K562 (cell line): ENCODE measurements around the gene DNAH17. TPM values are rescaled to one million over a fixed set of nuclear protein-coding genes. Genes with fewer than 3 reads are reported as not detected.

ENCODE experiments used
- ATAC-seq: fragments of 200-7000 bp; cut with Tn5 transposase; 3 replicates; pipeline ENCODE4 v1.9.1; 2020; ENCODE audit warnings: moderate library complexity
- BruUV-seq: library from RNA; stranded (reverse); fragments of 400-500 nt; replicated peaks from 2 replicates; lab custom pipeline; 2021; lab: Mats Ljungman, UMichigan
- CTCF ChIA-PET: fragments of 300-600 bp; formaldehyde crosslinking; extraction: SDS; loops from one replicate; lab custom pipeline; 2021; ENCODE audit warnings: low intra/inter-chr PET ratio; lab: Yijun Ruan, JAX
- POLR2A ChIA-PET: fragments of 300-600, 350-650 bp; sonication (Branson Sonifier 250); formaldehyde crosslinking; extraction: SDS; loops from one replicate; lab custom pipeline; 2021; ENCODE audit warnings: antibody characterized with exemption, inconsistent platforms; lab: Yijun Ruan, JAX
- DNase-seq, 4 experiments: peaks; one replicate each; pipeline versions ENCODE4 v3.0.0 to v3.0.0-alpha.2; 2011 to 2018; ENCODE audit warnings: low spot score in 3 of 4, mixed read lengths in 3 of 4; ENCODE audit errors: extremely low read depth in 1 of 4
- FAIRE-seq: peaks from 2 replicates; lab custom pipeline; 2011; peaks lifted over from hg19 to GRCh38; lab: Jason Lieb, UNC
- H2AFZ ChIP-seq: 2 replicates; pipeline ENCODE4 v1.6.0; 2011; ENCODE audit warnings: low read depth, low read length, control low read depth, inconsistent platforms
- H3K27ac ChIP-seq: fragments of 200-600 bp; 3 replicates; pipeline ENCODE4 v1.8.0; 2011; ENCODE audit warnings: low read depth, mild to moderate bottlenecking, control low read depth, inconsistent platforms, low read length, moderate library complexity, mixed read lengths; ENCODE audit errors: extremely low read depth
- H3K27me3 ChIP-seq, 2 experiments: fragments of 300-600 bp in 1 of 2; 2 replicates in 1 of 2; 3 replicates in 1 of 2; pipeline versions ENCODE4 v1.6.0 to v1.8.0; 2011; ENCODE audit warnings: inconsistent platforms in 2 of 2, low read length in 2 of 2, mild to moderate bottlenecking in 1 of 2, mixed read lengths in 1 of 2, moderate library complexity in 1 of 2; ENCODE audit not compliant: control insufficient read depth in 2 of 2, insufficient read depth in 2 of 2
- H3K36me3 ChIP-seq: fragments of 300-600 bp; 3 replicates; pipeline ENCODE4 v1.8.0; 2011; ENCODE audit warnings: mild to moderate bottlenecking, low read length, inconsistent platforms; ENCODE audit not compliant: control insufficient read depth, insufficient read depth
- H3K4me1 ChIP-seq, 2 experiments: fragments of 200-600 bp in 1 of 2; replicated peaks in 1 of 2; 2 replicates in 1 of 2; 3 replicates in 1 of 2; pipeline versions ENCODE4 v1.5.1 to v1.8.0; 2011; ENCODE audit warnings: inconsistent platforms in 2 of 2, low read length in 2 of 2, mild to moderate bottlenecking in 1 of 2, mixed read lengths in 1 of 2, moderate library complexity in 1 of 2; ENCODE audit not compliant: control insufficient read depth in 2 of 2, insufficient read depth in 2 of 2
- H3K4me2 ChIP-seq: 2 replicates; pipeline ENCODE4 v1.6.1; 2011; ENCODE audit warnings: low read length, control low read depth, inconsistent platforms, mixed read lengths; ENCODE audit not compliant: insufficient read depth
- H3K4me3 ChIP-seq: fragments of 200-600 bp; sonication (generic), shearing (Covaris generic); 2 replicates; pipeline ENCODE4 v1.5.1; 2016; ENCODE audit warnings: control low read depth, inconsistent platforms
- H3K79me2 ChIP-seq: fragments of 200-600 bp; 3 replicates; pipeline ENCODE4 v1.8.0; 2011; ENCODE audit warnings: low read length, inconsistent platforms; ENCODE audit not compliant: control insufficient read depth, insufficient read depth
- H3K9ac ChIP-seq, 2 experiments: 2 replicates each; pipeline versions ENCODE4 v1.6.0 to v1.6.1; 2011; ENCODE audit warnings: low read depth in 2 of 2, low read length in 2 of 2, control low read depth in 1 of 2, inconsistent platforms in 1 of 2, mild to moderate bottlenecking in 1 of 2, mixed read lengths in 1 of 2; ENCODE audit not compliant: insufficient read depth in 1 of 2
- H3K9me1 ChIP-seq: one replicate; pipeline ENCODE4 v1.6.0; 2011; ENCODE audit warnings: inconsistent platforms, mild to moderate bottlenecking, low read length, moderate library complexity; ENCODE audit not compliant: control insufficient read depth, insufficient read depth
- H3K9me3 ChIP-seq: replicated peaks from 2 replicates; pipeline ENCODE4 v1.5.1; 2011; ENCODE audit warnings: low read depth, low read length, inconsistent platforms; ENCODE audit not compliant: control insufficient read depth, insufficient read depth
- H4K20me1 ChIP-seq: replicated peaks from 2 replicates; pipeline ENCODE4 v1.6.1; 2011; ENCODE audit warnings: low read length, inconsistent platforms, mixed read lengths; ENCODE audit not compliant: control insufficient read depth, insufficient read depth
- BCOR ChIP-seq: fragments of 450-650 bp; IDR thresholded peaks from 2 replicates; pipeline ENCODE4 v1.6.1; 2016
- CBFA2T3 ChIP-seq: fragments of 450-650 bp; IDR thresholded peaks from 2 replicates; pipeline ENCODE4 v1.6.1; 2017
- NFIC ChIP-seq: fragments of 450-650 bp; IDR thresholded peaks from 2 replicates; pipeline ENCODE4 v1.6.1; 2017; ENCODE audit warnings: mild to moderate bottlenecking, inconsistent platforms
- ZNF184 ChIP-seq: sonication (generic); formaldehyde crosslinking; IDR thresholded peaks from 2 replicates; pipeline ENCODE4 v1.5.0; 2020; ENCODE audit warnings: missing genetic modification reagents
- ZNF212 ChIP-seq: fragments of 450-650 bp; formaldehyde crosslinking; IDR thresholded peaks from 2 replicates; pipeline ENCODE4 v1.4.0; 2020; ENCODE audit warnings: mild to moderate bottlenecking
- WGBS: fragments of 100-300 bp; shearing (Covaris generic); methylation state at CpG from one replicate; pipeline ENCODE4 v1.1.6; 2016; ENCODE audit warnings: low coverage, mixed read lengths; ENCODE audit not compliant: insufficient coverage; ENCODE audit errors: missing lambda C conversion rate; 5-methylcytosine and 5-hydroxymethylcytosine counted together
- in situ Hi-C: fragments of 300-500 bp; cut with MboI; formaldehyde crosslinking; loops from 4 replicates; pipeline ENCODE4 v1.15.0; 2018; ENCODE audit warnings: inconsistent platforms, mixed read lengths
- intact Hi-C: fragments of 100-400 bp; cut with micrococcal nuclease; formaldehyde crosslinking; loops from 2 replicates; pipeline ENCODE4 v1.14.2; 2022
- polyA plus RNA-seq, 8 experiments: library from polyadenylated mRNA; depleted of rRNA in 4 of 8; stranded (reverse) in 5 of 8; unstranded in 3 of 8; fragments of >200 nt; fragmentation: Nextera tagmentation in 2 of 8; fragmentation: Illumina TruSeq in 1 of 8; extraction: Ambion mirVana in 2 of 8; extraction: Trizol in 1 of 8; gene quantifications; 2 replicates each; pipeline versions ENCODE4 v1.2.1 to v1.2.3, GENCODE V29; 2011 to 2014; ENCODE audit warnings: inconsistent platforms in 1 of 8, missing spikeins in 1 of 8
- total RNA-seq, 7 experiments: library from RNA; depleted of rRNA in 6 of 7; stranded (reverse); fragments of >200 nt in 6 of 7; fragmentation: Illumina TruSeq in 2 of 7; extraction: Trizol in 2 of 7; gene quantifications; 2 replicates each; pipeline versions ENCODE4 v1.2.1 to v1.2.3, GENCODE V29; 2011 to 2021; ENCODE audit warnings: low replicate concordance in 1 of 7
- TF ChIP-seq, protein P1 (sequence below), 2 experiments: fragments of 450-650 bp; conservative IDR thresholded peaks; 2 replicates each; pipeline ENCODE4 v1.6.1; 2017; ENCODE audit warnings: mild to moderate bottlenecking in 2 of 2, moderate library complexity in 2 of 2
- TF ChIP-seq, protein P2 (sequence below), 3 experiments: fragments of 200-800 bp in 1 of 3; sonication (Bioruptor generic) in 1 of 3; sonication (generic) in 1 of 3; formaldehyde crosslinking in 1 of 3; IDR thresholded peaks; 2 replicates each; pipeline versions ENCODE4 v1.6.1 to v1.8.0; 2016 to 2022; ENCODE audit warnings: mild to moderate bottlenecking in 2 of 3, missing compliant biosample characterization in 2 of 3, missing genetic modification characterization in 2 of 3, missing genetic modification reagents in 1 of 3
- TF ChIP-seq, protein P3 (sequence below): fragments of 200-800 bp; sonication (Bioruptor generic); IDR thresholded peaks from 2 replicates; pipeline ENCODE4 v1.6.1; 2017; ENCODE audit warnings: missing genetic modification characterization, missing compliant biosample characterization

Gene DNAH17
- total and polyA plus RNA-seq, 9 of the 15 experiments (the other 6 are each of a cell fraction or from before 2014, with no cell fraction given), result under 0.01 to 0.06 (median 0.03) TPM; not detected in 5

DNA sequence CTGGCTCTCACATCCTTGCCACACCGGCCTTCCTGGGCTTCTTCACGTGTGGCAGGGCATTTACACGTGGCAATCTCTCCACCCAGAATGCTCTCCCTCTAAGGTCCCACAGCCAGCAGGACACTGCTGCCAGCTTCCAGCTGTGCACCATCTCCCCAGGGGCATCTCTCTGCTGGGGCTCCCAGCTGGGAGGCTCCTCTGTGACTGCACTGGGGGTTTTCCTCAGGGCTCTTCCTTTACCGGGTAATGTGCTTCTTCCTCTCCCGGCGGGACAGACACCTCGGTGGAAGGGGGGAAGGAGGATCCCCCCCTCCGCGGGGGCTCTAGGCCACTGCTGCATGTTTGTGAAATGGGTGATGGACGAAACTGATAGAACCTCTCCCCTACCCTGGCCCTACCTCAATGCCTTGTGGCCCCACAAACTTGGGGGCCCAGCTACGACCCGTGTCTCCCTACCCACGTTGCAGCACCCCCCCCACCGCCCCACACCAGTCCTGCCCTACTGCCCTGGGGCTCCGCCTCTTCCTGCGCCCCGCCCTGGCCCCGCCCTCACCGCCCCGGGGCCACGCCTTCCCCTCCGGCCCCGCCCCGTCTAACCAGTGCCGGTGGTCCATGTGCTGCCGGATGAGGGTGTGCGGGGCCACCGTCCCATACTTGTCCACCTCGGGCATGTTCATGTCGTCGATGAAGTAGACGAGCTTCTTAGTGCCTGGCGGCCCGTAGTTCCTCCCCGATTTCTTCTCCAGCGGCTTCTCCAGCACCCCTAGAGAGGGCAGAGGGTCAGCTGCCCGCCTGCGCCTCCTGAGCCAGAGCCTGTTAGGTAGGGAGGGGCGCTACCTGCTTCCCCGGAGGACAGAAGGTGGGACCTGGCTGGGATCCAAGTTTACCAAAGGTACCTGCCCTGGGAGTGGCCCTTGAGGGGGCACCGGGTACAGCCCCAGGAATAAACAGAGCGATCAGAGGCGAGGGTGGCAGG, 92.6 kb downstream of the DNAH17 start:
- DNase-seq, result peak; percentile 66 to 98 (median 96)
- Histone ChIP-seq H3K4me3 (peak overlapping the region; percentile 29), H3K9ac (peak overlapping the region in 1 of 2 experiments; percentile 78; a peak in 2 of 4 replicates), H3K4me1 (peaks cover 0 to 22% of the 10 kb centered on the region in 2 experiments; a peak in 2 of 5 replicates), H2AFZ (peak overlapping the region; percentile 93), H3K27me3 (peaks cover 40 to 66% of the 10 kb centered on the region in 2 experiments), H3K4me2 (peak overlapping the region; percentile 74), H3K9me3 (no peaks in the 10 kb centered on the region), H3K79me2 (no peaks in the 10 kb centered on the region), H3K36me3 (no peaks in the 10 kb centered on the region), H4K20me1 (no peaks in the 10 kb centered on the region), H3K9me1 (no peaks in the 10 kb centered on the region), H3K27ac (no peak overlapping the region)
- peak; percentile 100 for ATAC-seq
- TF ChIP-seq CBFA2T3 (no peak), BCOR (no peak), NFIC (peak; percentile 46), ZNF212 (no peak), ZNF184 (CRISPR knock-in tag) (no peak)
- TF ChIP-seq, protein P1, sequence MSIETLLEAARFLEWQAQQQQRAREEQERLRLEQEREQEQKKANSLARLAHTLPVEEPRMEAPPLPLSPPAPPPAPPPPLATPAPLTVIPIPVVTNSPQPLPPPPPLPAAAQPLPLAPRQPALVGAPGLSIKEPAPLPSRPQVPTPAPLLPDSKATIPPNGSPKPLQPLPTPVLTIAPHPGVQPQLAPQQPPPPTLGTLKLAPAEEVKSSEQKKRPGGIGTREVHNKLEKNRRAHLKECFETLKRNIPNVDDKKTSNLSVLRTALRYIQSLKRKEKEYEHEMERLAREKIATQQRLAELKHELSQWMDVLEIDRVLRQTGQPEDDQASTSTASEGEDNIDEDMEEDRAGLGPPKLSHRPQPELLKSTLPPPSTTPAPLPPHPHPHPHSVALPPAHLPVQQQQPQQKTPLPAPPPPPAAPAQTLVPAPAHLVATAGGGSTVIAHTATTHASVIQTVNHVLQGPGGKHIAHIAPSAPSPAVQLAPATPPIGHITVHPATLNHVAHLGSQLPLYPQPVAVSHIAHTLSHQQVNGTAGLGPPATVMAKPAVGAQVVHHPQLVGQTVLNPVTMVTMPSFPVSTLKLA (conservative IDR thresholded peaks at IDR 0.05), result peak in 1 of 2 experiments; percentile 43; a peak in 1 of 4 replicates
- TF ChIP-seq, protein P2, sequence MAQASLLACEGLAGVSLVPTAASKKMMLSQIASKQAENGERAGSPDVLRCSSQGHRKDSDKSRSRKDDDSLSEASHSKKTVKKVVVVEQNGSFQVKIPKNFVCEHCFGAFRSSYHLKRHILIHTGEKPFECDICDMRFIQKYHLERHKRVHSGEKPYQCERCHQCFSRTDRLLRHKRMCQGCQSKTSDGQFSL (CRISPR knock-in tag; IDR thresholded peaks at IDR 0.05), result peak; percentile 59; the same call in 1 of the 2 replicates
- TF ChIP-seq, protein P2 (tag; IDR thresholded peaks at IDR 0.05), result 0 out of 4 replicates have a peak, but pooled peaks of 1 of the 2 experiments have one; percentile 40
- TF ChIP-seq, protein P3, sequence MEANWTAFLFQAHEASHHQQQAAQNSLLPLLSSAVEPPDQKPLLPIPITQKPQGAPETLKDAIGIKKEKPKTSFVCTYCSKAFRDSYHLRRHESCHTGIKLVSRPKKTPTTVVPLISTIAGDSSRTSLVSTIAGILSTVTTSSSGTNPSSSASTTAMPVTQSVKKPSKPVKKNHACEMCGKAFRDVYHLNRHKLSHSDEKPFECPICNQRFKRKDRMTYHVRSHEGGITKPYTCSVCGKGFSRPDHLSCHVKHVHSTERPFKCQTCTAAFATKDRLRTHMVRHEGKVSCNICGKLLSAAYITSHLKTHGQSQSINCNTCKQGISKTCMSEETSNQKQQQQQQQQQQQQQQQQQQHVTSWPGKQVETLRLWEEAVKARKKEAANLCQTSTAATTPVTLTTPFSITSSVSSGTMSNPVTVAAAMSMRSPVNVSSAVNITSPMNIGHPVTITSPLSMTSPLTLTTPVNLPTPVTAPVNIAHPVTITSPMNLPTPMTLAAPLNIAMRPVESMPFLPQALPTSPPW (CRISPR knock-in tag), result peak; percentile 69
- intact Hi-C loops (no loop called here), in situ Hi-C loops (no loop called here)
- ChIA-PET POLR2A (interaction anchor here (0.5 kb wide), 1 partner anchor 63 kb away, joined by 3 read pairs; no protein-coding TSS in a partner anchor), CTCF (interaction anchor here (0.5 kb wide), 1 partner anchor 120 kb away, joined by 5 read pairs; no protein-coding TSS in a partner anchor)
- no TSS peak for BruUV-seq
- WGBS, result 9% methylated on average over 25 of the region's 43 CpGs
- FAIRE-seq, result peak; percentile 26
